Suprapubic skin (tissue), 3 donors: ENCODE measurements around the gene PHF12.

Source experiments
- POLR2A ChIP-seq, 2 donors: fragments of 450-650 bp; IDR thresholded peaks; one replicate each; pipeline ENCODE4 v1.6.1; 2017; ENCODE audit warnings: antibody characterized with exemption in 2 of 2, mild to moderate bottlenecking in 2 of 2, moderate library complexity in 2 of 2
- TF ChIP-seq, protein P1 (sequence below), 2 donors: fragments of 200-600 bp in 1 of 2; fragments of 450-650 bp in 1 of 2; sonication (generic) in 1 of 2; IDR thresholded peaks; one replicate each; pipeline ENCODE4 v1.5.1; 2016 to 2019; ENCODE audit warnings: antibody characterized with exemption in 2 of 2, mild to moderate bottlenecking in 1 of 2, moderate library complexity in 1 of 2

DNA sequence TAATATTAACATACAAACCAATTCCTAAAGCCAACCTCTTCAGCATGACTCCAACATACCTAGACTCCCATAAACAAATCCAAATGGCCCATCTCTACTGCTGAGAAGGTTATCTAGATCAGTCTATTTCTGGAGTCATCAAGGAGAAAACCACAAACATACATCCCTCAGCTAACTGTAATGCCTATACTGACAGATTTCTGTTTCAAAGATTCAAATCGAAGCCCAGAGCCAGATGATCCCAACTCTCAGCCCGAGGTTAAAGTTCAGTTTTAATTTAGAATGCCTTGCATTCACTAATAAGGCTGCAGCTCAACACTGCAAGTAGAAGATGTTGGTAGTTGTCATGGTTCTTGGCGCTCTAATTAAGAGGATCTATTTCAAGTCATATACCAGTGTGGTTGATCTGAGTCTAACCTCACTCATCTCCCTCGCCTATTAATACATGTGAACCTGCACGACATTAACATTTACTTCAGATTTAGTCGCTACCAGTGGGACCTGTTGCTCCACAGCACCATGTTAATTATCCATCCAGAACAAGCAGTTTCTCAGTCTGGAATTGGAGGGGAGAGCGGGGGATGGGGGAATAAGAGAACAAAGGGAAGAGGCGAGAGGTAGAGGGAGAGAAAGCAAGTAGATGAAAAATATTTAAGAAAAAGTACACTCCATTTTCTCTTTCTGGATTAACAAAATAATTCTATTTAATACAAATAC is 15.4 kb downstream of the PHF12 start:
- TF ChIP-seq, protein P1, sequence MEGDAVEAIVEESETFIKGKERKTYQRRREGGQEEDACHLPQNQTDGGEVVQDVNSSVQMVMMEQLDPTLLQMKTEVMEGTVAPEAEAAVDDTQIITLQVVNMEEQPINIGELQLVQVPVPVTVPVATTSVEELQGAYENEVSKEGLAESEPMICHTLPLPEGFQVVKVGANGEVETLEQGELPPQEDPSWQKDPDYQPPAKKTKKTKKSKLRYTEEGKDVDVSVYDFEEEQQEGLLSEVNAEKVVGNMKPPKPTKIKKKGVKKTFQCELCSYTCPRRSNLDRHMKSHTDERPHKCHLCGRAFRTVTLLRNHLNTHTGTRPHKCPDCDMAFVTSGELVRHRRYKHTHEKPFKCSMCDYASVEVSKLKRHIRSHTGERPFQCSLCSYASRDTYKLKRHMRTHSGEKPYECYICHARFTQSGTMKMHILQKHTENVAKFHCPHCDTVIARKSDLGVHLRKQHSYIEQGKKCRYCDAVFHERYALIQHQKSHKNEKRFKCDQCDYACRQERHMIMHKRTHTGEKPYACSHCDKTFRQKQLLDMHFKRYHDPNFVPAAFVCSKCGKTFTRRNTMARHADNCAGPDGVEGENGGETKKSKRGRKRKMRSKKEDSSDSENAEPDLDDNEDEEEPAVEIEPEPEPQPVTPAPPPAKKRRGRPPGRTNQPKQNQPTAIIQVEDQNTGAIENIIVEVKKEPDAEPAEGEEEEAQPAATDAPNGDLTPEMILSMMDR (IDR thresholded peaks at IDR 0.05), result no peak
- TF ChIP-seq POLR2A (IDR thresholded peaks at IDR 0.05), result no peak
